Putamen (tissue), 1 donor: ENCODE results near the gene SIRPG.
"Not testable (repeated sequence)": the region's sequence is repeated elsewhere in the genome, so short reads cannot be mapped to it uniquely, and the experiment has no call there.

Experiments
- DNase-seq: peaks from one replicate; pipeline ENCODE4 v3.0.0-alpha.2; 2016; ENCODE audit warnings: low spot score

Gene SIRPG

DNA sequence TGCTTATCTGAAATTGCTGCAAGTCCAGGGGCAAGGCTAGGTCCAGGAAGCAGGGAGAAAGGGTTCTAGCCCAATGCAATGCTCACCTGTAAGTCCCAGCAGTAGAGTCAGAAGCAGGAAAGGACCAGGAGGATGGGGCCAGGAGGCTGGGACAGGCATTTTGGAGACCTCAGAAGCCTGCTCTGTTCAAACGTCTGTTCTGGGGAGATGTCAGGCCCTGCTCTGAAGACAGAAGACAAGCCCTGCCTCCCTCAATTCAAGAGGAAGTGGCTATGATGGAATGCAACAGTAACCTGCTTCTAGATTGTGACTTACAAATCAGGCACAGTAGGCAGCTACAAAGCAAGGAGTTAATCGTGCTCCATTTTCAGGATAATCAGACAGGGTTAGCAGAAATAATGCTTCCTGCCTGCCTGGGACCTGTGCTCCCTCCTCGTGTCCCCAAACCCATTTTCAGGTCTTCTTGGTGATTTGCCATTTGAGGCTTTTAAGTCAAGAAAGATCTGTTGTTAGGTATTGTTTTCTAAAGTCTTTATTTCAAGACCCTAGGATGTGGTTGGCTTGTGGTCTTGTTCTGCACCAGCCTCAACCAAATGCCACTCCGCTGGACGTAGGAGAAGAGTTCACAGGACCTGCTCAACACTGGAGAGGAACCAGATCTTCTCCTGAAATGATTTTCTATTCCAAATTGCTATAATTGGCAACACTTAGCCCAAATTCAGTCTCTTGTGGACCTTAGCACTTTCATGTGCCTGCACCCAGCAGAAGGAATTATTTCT, at the start of gene SIRPG:
Gene SIRPG (minus strand): TSS at position 224 of the 779 bp plus-strand sequence. CDS start 65 bp downstream, at position 159.
- no peak for DNase-seq

DNA sequence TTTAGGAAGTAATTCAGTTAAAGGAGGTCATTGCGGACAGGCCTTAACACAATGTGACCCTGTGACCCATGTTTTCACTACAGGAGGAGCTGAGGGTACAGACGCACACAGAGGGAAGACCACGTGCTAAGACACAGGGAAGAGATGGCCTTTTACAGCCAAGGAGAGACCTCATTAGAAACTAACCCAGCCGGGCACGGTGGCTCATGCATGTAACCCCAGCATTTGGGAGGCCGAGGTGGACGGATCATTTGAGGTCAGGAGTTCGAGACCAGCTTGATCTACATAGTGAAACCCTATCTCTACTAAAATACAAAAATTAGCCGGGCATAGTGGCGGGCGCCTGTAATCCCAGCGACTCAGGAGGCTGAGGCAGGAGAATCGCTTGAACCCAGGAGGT, 49.3 kb upstream of the SIRPG start:
- DNase-seq: not testable (repeated sequence)

DNA sequence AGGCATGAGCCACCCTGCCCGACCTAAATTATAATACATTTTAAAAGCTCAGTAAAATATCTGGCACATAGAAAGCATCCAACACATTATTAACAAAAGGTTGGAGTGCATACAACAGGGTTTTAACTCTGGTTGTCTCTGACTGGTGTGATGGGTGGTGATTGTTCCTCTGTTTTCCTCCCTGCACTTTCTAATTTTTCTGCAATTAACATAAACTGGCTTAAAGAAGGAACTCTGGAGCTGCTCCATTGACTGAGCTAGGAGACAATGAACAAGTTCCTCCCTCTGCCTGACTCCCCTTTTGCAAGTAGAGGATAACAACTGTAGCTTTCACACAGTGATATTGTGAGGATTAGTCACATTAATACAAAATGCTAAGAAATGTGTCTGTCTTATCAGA, 48.5 kb upstream of the SIRPG start:
- DNase-seq: no peak

DNA sequence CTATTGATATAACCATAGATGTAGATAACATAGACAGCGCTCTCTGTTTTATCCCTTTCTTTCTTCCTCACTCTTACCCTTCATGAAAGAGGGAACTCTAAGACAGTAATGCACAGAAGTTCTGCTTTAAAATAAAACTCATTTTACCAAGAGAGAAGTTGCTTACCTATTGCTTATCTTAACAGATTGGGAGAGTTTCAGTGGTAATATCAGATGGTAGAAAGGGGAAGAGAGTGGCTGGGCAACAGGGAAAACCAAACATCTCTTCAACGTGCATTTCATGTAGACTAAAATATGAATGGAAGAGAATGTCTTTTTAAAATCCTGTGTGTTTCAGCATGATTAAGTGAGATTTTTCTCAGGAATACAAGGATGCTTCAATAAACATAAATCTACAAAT, 45.3 kb upstream of the SIRPG start:
- DNase-seq: no peak

DNA sequence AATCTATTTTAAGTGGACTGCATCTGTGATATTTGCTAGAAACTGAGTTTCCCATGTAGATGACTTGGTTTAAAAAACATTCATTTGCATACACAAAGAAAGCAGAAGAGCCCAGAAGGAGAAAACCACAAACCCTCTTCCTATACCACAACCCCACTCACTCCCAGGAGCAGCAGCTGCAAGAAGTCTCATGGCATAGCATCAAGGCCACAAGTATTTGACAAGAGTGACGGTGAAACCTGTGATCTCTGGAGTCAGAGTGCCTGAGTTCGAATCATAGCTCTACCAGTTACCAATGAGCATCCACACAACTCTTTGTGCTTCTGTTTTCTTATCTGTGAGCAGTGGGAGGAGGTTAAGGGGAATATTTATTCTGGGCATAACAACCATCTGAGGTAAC, 44.7 kb upstream of the SIRPG start:
- DNase-seq: no peak

DNA sequence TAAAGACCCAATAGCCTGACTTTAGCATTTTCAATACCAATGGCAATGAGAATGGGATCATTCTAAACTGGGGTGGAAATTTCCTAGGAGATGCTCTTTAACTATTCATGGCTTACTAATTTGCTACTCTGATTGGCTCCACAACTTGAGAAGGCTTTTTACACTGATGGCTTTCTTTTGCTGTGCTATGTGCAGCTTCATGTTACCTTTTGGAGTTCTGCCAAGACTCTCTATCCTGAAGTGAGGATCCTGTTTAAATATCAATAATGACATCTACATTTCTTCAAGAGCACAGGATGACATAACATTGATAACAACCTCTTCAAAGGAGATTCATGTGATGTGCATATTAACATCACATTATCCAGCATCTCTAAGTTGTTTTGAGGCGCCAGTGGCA, 43.4 kb upstream of the SIRPG start:
- no peak for DNase-seq

DNA sequence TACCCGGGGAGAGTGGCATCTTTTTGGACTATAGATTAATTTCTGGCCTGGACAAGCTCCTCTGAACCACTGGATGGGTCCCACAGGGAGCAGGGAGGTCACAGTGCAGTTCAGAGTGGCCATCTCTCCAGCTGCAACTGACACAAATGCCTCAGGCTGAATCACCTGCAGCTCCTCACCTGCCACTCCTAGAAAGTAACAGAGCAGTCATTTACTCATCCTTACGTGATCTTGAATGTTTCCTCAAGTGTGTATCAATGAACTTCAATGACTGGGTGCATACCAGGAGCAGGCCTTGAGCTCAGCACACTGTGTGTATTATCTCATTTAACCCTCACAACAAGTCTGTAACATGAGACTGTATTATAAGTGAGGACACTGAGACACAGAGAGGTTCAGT, 40.0 kb upstream of the SIRPG start:
- DNase-seq: no peak

DNA sequence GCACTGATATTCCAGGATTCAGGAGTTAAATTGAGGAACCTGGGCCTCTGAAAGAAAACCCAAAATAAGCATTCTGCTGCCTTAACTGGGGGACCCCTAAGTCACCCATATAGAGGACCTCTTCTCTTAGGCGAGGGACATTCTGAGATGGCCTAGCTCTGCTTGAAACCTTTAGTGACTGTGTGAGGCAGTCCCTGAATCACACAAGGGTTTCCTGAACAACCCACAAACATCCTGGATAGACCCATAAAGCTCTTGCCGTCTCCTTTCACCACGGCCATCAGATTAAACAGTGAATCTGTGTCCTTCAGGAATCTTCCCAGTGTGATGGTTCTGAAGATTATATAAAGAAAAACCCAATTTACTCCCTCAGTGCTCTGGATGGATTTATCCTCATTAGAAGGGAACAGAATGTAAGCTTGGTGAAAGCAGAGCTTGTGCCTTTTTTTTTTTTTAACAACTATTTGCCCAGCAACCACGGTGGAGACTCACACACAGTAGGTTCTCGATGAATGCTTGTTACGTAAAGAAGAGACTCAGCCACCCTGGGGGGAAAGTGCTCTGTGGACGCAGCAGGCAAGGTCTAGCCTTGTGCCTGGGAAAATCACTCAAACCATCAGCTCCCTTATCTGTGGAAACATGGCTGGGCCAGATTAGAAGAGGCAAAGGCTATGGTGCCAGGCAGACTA, 39.1 kb upstream of the SIRPG start:
- no peak for DNase-seq

DNA sequence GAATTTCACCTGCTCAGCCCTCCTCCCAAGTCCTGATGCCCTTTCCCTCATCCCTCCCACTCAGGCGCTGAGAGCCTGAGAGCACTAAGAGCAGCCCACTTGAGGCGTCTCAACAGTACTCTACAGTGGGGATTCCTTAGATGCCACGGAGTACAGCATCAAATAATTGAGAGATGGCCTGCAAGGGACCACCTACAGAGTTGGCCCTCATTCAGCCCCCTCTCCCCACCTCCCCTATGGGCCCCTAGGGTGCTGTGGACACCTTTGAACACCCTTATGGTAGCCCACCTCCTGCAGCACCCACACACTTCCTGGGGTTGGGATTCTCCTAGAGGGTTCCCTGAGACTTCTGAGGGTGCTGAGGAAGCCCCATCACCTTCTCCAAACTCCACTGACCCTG, 37.1 kb upstream of the SIRPG start:
- DNase-seq: no peak

DNA sequence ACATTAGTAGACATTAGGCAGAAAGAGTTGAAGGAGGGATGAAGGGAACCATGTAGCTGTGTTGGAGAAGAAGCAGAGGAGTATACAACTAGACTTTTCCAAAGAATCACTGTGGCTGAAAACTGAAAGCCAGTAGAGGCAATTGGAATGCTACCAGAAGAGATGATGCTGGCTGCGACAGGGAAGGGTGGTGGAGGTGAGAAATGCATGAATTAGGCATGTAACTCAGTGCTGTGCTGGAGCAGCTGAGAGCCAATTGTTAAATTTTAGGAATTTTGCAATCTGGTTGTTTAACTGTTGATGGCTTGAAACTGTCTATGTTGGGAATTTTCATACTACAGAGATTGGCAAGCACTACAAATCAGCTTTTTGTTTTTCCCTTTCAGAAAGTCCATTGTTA, 35.8 kb upstream of the SIRPG start:
- DNase-seq: no peak

DNA sequence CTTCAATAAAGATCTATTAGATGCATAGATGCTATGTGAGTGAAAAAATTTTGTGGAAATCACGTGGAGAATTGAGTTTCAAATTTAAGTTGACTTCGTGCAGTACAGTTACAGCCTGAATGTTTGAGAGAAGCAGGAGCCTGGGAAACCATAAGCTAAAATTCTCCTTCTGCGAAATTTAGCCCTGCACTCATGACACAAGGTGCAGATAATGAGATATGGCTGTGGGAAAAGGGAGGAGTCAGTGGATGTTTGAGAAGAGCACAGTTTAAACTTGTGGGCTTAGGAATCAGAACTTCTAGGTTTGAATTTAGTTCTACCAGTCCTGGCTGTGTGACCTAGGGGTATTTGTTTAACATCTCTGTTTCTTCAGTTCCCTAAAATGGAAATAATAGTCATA, 32.1 kb upstream of the SIRPG start:
- DNase-seq: no peak

DNA sequence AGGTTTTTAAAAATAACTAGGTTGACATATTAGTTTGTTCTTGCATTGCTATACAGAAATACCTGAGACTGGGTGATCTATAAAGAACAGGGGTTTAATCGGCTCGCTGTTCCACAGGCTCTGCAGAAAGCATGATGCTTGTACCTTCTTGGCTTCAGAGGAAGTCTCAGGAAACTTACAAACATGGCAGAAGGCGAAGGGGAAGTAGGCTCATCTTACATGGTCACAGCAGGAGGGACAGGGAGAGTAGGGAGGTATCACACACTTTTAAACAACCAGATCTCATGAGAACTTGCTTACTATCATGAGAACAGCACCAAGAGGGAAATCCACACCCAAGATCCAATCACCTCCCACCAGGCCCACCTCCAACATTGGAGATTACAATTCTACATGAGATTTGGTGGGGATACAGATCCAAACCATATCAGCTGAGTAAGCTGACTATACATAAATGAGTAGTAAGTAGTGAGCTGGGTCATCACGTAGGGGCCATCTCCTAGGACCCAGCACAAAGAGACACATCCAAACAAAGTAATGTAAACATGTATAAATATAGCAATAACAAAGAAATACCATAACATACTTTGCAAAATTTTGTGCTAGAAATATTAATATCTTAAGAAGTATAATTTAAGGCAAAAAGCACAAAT, 31.4 kb upstream of the SIRPG start:
- DNase-seq: no peak

DNA sequence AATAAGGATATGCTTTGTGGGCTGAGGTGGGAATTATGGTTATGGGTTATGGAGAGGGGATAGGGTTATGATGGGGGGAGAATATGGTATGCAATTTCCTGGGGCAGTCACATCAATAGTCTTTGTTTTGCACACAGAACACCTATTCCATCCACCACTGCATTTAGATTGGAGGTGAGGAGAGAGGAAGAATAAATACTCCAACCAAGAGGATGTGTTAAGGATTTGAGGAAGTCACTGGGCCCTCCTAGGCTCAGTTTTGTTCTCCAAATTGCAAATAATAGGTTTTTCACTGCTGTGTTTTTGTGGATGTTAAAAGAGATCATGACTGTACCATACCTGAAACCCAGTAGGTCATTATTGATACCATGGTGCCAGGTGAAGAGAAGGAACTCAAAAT, 29.5 kb upstream of the SIRPG start:
- no peak for DNase-seq

DNA sequence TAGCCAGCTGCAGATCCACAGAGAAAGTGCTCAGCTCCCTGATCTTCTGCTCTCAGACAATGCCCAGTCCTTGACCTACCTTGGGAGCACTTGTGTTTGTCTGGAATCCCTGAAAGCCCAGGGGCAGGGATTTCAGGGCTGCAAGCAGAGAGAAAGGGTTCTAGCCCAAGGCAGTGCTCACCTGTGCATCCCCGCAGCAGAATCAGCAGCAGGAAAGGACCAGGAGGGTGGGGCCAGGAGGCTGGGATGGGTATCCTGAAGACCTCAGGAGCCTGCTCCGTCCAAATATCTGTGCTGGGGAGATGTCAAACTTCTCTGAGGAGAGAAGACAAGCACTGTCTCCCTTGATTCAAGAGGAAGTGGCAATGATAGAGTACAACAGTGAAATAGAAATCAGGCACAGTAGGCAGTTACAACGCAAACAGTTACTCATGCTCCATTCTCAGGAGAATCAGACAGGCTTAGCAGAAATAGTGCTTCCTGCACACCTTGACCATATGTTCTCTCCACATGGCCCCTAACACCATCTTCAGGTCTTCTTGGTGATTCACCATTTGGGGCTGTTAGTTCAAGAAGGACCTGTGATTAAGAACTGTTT, 28.7 kb upstream of the SIRPG start:
- no peak for DNase-seq

DNA sequence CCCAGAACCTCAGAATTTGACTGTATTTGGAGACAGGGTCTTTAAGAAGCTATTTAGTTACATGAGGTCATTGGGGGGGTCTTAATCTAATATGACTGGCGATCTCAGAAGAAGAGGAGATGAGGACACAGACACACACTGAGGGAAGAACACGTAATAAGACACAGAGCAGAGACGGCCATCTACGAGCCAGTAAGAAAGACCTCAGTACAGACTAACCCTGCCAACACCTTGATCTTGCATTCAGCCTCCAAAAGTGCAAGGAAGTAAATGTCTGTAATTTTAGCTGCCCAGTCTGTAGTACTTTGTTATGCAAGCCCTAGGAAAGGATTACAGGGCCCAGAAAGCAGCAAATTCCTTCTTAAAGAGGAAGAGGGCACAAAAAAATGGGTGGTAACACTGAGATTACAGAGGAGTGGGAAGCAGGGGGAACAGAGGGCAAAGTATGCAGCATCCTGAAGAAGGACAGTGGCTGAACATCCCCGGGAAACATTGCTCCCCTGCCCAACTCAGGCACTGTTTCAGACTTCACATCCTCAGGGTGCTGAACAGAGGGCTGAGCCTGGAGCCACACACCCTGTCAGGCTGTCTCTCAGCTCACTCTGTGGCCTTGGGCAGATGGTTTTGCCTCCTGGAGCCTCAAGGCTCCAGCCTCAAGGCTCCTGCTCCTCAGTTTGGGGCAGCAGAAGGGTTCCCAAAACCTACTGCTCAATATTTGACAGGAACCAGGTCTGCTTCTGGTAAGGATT, 27.9 kb upstream of the SIRPG start:
- no peak for DNase-seq

DNA sequence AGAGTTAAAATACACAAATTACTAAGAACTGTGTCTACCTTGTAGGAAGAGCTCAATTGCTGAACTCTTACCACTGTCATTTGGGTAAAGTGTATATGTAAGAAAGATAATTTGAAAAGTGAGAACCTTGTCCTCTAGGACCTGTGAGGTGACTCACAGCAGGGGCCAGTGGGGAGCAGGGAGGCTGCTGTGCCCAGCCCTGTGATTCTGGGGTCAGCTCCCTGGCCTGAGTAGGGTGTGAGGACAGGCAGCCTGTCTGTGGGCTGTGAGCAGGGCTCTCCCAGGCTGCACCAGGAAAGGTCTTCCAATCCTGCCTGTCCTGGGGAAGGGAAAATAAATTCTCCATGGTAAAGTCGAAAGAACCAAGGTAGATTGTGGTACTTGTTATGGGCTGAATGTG, 27.3 kb upstream of the SIRPG start:
- DNase-seq: no peak

DNA sequence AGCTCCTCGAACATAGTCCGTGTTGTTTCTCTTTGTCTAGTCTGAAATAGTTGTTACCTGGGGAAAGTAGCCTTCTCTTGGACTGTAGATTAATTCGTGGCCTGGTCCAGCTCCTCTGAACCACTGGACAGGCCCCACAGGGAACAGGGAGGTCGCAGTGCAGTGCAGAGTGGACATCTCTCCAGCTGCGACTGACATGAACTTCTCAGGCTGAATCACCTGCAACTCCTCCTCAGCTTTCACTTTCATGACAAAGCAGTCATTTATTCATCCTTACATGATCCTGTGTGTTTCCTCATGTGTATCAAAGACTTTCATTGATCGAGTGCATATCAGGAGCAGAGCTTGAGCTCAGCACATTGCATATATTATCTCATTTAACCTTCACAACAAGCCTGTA, 19.1 kb upstream of the SIRPG start:
- no peak for DNase-seq

DNA sequence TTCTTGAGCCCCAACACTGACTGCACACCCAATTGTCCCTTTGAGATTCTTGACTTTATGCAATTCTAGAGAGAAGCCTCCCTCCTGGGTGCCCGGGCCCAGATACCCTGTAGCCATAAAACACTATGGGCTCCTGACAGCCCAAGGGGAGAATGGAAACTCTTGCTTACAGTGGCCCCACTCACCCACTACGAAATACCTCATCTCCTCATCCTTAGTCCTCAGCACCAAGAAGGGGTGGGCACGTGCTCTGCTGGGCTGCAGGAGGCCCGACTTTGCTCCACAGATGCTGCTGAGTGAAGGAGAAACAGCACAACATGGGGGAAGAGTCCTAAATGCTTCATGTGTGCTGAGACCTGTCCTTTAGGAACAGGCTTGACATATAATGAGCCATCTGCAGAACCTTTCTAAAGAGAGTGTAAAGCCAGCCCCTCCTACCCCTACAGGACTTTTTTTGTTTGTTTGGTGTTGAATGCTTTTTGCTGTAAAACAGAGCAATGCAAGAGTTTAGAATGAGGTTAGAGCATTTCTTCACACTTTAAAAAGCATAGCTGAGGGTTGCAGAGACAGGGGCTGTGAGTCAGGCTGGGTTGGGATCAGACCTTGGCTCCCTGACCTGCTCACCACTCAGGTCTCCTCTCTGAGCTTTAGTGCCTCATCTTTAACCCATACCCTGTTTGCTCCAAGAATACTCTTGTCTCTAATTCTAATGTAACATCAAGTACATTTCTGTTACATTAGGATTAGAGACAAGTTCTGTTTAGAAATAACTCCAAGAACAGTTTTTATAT, 17.6 kb upstream of the SIRPG start:
- no peak for DNase-seq

DNA sequence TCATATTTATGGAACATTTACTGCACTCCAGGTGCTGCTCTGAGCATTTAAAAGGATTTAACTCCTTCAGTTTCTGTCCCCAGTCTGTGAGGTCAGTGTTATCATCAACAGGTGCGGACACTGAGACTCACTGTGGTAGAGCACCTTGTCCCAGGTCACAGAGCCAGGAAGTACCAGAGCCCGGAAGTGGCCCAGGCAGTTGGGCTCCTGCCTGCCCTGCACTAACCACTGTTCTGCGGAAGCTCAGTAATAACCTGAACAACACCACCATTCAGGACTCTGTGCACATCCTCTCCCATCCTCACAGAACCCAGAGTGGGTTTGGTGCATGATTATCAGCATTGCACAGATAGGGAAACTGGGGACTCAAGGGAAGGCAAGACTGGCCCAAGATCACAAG, 16.8 kb upstream of the SIRPG start:
- DNase-seq: no peak

DNA sequence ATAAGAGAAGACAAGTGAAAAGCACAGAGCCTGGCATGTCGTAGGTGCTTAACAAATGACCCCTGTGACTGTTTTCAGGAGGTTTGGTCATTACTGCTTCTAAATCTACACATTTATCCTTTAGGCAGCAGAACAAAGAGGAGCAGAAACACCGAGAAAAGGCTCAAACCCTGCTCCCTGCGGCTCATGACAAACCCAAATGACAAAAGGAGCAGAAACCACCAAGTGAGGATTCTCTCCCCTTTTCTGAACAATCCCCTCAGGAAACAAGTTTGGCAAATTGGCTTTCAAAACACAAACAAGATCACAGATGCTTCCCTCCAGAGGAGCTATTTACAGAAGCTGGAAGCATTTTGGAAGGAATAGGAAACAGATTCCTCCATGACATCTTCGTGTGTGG, 15.8 kb upstream of the SIRPG start:
- no peak for DNase-seq

DNA sequence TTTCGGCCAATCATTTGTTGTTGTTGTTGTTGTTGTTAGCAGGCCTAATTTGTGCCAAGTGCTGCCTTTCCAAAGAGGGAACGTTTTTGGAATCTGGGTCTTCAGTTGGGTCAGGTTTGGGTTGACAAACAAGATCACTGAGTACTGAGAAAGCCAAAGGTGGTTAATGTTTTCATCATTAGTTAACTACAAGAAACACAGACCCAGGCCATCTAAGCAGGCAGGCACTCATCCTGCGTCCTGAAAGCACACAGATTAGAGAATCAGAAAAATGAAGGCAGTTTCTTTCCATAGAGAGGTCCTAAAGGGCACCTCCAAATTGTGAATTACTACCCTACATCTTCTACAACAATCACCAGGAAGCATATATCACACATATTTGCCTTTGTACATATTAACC, 15.1 kb upstream of the SIRPG start:
- no peak for DNase-seq
